B cell (primary cell): ENCODE data around the gene TTC28. TPM values are rescaled to one million over a fixed set of nuclear protein-coding genes. Genes with fewer than 3 reads are reported as not detected.

Source experiments
- polyA plus RNA-seq: library from polyadenylated mRNA; depleted of rRNA; stranded (reverse); fragments of >200 nt; gene quantifications from 2 replicates; pipeline ENCODE4 v1.2.3, GENCODE V29; 2012
- small RNA-seq: library from RNA; depleted of rRNA; stranded (forward); fragments of <200 nt; gene quantifications from one replicate; pipeline ENCODE3, GENCODE V24; 2012; ENCODE audit warnings: low replicate concordance, low read depth; ENCODE audit not compliant: insufficient read length
- total RNA-seq, 2 donors: library from RNA; stranded (reverse); fragments of 120-200 nt in 1 of 2; gene quantifications; 1 replicate in 1 of 2; 2 replicates in 1 of 2; pipeline versions ENCODE4 v1.2.3 to v1.2.4, GENCODE V29; 2013 to 2022

TTC28 gene
- total and polyA plus RNA-seq, 2 donors (not counting 1 experiment from before 2014, with no cell fraction given), result 4.5 to 7.3 TPM

Small RNA genes within 50 kb of the gene (small RNA-seq; reads per million reads assigned to genes)
- gene MIR5739 (not detected), gene RF00019 (not detected), gene RF00150 (not detected), gene RF02200 (not detected), gene RN7SL162P (not detected)

Other genes starting within 250 kb of the TTC28 start
- 13.9 and 15.6 TPM in 2 replicates for gene CHEK2, start 62.0 kb upstream of the TTC28 start, total RNA-seq
- gene CHEK2, start 62.0 kb upstream of the TTC28 start, polyA plus RNA-seq, result 20.8 and 22.6 TPM in 2 replicates
- gene HSCB, start 62.2 kb upstream of the TTC28 start, total RNA-seq, result 17.5 and 18.3 TPM in 2 replicates
- gene HSCB, start 62.2 kb upstream of the TTC28 start, polyA plus RNA-seq, result 12.8 and 17.5 TPM in 2 replicates
- gene CCDC117, start 92.9 kb upstream of the TTC28 start, total RNA-seq, result 25.6 and 25.8 TPM in 2 replicates
- gene CCDC117, start 92.9 kb upstream of the TTC28 start, polyA plus RNA-seq, result 7.7 and 15.4 TPM in 2 replicates
- 16.8 and 18.2 TPM in 2 replicates for gene XBP1, start 120.7 kb upstream of the TTC28 start, total RNA-seq
- gene XBP1, start 120.7 kb upstream of the TTC28 start, polyA plus RNA-seq, result 69.8 and 81.9 TPM in 2 replicates
- 0.70 and 0.71 TPM in 2 replicates for gene ZNRF3, start 203.7 kb upstream of the TTC28 start, total RNA-seq
- gene ZNRF3, start 203.7 kb upstream of the TTC28 start, polyA plus RNA-seq, result 0.16 and 0.21 TPM in 2 replicates